ENCODE data around the gene POLR2F.

The POLR2F gene

DNA sequence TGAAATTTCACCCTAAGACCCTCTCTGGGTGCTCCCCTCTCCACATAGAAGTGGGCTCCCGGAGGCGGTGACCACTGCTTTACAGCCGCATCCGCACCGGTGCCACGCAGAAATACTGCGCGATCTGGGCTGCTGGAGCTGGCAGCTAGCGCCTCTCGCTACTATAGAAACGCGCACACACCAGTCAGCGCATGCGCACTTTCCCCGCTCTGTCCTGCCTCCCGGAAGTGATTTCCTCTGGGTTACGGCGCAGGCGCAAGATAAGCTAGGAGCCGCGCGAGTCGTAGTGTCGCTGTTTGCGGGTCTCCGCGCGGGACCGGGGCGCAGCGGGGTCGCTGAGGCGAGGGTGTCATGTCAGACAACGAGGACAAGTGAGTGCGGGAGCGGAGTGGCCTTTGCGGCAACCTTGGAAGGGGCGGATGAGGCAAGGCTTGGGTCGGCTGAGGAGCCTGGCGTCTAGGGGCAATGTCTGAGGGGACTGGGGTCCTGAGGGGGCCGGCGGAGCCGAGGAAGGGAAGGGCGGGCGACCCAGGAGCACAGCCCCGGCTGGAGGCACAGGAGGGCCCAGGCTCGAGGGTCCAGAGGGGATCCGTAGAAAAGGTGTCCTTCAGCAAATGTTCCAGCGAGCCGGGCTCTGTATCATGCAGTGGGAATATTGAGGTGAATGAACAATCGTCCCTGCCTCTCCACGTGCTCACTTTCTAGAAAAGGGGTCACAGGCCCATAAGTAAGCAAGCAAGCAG, at the start of gene POLR2F, which contains the start of gene C22orf23:
TSS of gene POLR2F (plus strand) at position 263 of the 743 bp plus-strand sequence. CDS start at position 352, 89 bp downstream.
TSS of gene C22orf23 (minus strand) at position 165 of the 743 bp plus-strand sequence. CDS start 452 bp downstream, outside the sequence.
- peak; percentile 95 for DNase-seq (ENCODE audit: low spot score)

DNA sequence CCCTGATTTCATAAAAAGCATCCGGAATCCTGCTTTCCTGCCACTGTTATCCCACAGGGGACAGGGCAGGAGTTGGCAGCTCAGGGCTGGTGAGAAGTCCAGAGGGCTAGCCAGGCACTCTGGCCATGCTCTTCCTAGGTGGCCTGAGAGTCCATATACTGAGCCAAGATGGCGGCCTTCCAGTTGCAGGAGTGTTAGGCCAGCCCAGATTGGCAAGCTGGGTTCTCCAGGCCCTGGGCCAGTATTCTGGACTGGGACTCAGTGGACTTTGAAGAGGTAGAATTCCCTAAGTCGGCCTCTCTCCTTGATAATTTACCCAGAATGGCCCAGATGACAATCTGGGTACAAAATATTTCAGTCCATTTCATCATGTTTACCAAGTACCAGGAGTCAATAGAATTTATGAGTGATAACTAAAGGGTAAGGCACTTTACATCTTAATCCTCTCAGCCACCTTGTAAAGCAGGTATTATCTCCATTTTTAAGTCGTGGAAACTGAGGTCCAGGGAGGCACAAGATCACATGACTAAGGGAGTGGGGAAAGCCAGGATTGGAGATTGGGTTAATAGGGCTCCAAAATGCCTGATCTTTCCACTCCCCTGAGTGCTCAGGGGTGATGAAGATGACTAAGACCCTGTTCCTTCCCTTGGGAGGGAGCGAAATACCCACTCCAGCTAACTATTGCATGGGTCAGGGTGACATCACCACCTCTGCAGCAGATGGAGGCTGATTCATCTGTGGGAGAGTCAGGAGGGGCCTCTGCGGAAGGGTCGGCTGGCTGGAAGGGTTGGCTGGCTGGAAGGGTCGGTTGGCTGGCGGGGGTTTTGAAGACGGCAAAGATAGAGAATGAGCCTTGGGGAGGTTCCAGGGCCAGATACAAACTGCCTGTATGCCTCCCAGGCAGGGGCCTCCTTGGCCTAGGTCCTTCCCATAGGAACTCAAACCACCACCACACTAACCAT, 48.6 kb upstream of the POLR2F start:
- DNase-seq (ENCODE audit: low spot score), result no peak

DNA sequence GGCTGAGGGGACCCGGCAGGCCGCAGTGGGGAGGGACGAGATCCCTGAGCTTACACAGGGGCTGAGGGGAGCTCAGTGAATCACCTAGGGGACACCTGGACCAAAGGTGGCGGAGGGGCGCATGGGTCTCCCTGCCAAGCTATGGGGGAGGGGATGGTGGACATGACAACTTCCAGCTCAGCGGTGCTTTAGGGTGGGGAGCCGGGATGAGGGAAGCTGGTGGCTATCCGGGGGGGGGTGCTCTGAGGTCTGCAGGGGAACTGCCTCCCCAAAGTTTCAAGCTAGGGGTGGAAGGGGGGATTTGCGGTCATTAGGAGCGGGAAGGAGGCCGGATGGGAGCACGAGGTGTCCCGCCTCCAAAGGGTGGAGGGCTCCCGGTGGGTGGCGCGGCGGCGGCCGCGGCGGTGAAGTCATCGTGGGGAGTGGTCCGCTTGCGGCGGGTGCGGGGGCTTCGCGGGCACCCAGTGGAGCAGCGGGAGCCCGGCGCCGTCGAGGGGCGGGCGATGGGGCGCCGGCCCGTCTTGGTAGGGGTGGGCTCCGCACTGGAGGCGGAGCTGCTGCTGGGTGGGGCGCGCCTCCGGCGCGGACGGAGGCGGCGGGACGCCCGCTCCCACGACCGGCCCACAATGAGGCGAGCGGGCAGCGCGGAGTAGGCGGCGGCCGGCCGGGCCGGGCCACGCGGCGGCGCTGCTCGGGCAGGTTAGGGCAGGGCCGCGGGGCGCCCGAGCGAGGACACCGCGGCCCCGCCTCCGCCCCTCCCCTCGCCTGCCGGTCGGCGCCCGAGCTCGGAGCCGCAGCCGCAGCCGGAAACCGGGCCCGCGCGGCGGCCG, 47.8 kb upstream of the POLR2F start, which contains the start of gene MICALL1:
TSS of gene MICALL1 (plus strand) at position 764 of the 830 bp plus-strand sequence. CDS start 126 bp downstream, outside the sequence.
- peak; percentile 83 for DNase-seq (ENCODE audit: low spot score)

DNA sequence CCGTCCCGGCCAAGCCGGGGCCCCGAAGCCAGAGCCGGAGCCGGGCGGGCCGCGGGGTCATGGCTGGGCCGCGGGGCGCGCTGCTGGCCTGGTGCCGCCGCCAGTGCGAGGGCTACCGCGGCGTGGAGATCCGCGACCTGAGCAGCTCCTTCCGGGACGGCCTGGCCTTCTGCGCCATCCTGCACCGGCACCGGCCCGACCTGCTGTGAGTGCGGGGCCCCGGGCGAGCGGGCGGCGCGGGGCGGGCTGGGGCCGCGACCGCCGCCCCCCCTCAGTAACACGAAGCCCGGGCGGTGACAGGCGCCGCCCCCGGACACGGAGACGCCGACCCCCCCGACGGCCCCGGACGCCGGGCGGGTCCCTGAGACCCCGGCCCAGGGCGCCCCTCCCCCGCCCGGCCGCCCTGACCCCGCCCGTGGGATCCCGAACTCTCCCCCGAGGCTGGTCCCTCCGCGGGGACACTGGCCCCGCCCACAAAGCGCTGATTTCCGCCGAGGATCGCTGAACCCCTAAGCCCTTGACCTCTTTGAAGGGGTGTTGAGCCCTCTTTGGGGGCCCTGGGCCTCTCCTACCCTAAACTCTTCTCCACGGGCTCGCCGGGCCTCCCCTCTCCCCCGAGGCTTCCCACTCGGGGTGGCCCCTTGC, 47.0 kb upstream of the POLR2F start:
- no peak for DNase-seq (ENCODE audit: low spot score)

DNA sequence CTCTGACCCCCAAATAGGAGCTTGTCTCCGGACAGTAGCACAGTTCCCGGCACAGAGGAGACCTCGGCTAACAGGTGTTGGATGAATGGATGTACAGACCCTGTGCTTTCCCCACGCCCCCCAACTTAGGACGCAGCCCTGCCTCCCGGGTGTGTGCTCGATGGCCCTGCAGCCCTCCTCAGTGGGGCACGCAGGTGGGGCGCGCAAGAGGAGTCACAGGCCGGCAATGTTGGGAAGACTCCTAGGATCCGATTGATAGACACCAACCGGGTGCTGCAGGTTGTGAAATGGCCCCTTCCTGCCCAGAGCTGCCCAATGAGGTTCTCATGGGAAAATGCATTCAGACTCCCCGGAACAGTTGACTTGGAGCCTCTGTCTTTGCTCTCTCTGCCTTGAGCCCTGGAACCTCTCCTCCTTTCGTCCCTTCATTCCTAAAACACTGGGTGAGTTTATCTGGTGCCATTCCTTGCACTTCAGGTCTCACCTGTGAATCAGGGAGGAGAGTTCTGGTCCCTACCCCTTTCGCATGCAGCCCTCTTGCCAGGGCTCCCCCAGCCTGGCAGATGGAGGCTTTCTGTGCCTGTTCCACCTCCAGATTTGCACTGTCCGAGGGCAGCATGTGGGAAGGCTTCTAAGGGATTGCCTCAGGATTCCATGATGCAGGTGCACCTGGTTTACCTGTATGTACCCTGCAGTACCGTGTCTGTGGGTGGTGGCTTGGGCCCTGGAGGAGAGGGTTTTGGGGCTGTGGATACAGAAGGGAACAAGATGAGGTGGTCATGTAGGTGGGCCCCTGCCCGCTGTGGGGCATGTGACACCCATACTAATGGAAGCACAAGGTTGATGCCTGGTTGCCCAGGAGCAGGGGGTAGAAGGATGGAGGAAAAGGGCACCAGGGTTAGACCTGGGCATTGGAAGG, 46.2 kb upstream of the POLR2F start:
- no peak for DNase-seq (ENCODE audit: low spot score)

DNA sequence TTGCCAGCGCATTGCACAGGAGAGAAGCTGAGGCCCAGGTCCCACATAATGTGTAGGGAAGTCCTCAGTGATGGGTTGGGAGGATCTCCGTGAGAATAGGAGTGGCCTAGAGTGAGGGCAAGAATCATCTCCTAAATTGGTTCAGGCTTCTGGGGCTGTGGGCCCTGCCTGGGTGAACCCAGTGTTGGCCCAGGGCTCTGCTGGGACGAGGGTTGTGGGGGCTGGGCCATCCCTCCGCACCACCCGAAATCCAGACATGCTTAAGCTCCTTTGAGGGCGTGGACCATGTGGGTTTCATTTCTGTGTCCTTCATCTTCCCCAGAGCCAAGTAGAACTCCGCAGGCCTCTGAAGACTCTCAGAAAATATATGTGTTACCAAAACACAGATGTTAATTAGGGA, 43.7 kb upstream of the POLR2F start:
- DNase-seq (ENCODE audit: low spot score), result no peak

DNA sequence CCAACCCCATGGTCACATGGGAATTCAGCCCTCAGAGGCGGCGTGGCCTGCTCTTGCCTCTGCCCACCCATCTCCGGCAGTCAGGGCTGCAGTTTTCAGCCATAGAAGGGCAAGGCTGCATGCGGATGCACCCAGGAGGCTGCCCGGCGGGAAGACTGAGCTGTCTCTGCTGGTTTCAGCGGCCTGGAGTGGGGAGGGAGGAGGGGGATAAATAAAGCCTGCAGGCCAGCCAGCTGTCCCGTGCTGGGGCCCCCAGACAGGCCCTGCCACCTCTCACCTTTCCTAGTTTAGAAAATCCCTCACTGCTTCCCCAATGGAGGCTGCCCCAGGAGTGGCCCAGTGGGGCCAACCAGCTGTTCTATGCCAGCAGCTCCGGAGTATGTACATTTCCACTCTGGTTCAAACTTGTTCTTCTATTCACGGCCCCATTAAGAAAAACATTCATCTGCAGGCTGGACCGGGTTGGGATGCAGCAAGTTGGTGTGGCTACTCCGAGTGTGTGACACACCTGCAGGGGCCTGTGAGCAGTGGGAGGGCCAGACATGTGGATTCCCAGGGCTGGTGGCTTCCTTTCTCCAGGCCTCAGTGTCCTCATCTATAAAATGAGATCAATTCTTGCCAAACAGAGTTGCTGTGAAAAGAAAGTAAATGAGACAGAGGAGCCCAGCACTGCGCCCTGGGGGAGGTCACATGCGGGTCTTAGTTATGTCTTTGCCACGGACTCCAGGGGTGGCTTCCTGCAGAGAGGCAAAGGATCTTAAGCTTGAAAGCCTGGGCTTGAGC, 42.4 kb upstream of the POLR2F start:
- no peak for DNase-seq (ENCODE audit: low spot score)

DNA sequence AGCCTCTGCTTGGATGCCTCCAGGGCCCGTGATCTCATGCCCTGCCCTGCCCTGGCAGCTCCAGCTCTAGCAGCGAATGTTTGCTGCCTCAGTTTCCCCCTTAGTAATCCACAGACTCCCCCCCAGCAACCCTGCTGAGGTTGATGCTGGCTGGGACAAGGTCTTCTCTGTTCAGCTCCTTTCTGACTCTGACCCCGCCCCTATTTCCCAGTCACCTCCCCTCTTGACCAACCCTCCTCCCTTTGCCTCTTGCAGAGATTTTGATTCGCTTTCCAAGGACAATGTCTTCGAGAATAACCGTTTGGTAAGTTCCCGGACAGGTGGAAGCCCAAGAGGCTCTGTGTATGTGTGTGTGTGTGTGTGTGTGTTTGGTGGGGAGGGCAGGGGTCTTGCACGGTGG, 41.8 kb upstream of the POLR2F start:
- DNase-seq (ENCODE audit: low spot score), result no peak

DNA sequence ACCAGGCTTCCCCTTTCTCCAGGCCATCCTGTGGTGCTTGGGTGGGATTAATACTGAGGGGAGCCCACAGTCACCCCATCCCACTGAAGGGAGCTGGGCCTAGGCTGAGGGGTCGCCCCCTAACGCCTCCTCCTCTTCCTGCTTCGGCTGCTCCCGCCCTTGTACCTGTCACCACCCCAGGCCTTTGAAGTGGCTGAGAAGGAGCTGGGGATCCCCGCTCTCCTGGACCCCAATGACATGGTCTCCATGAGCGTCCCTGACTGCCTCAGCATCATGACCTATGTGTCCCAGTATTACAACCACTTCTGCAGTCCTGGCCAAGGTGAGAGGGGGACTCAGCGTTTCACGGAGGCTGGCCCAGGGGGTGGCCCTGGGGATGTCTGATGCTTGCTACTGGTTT, 41.3 kb upstream of the POLR2F start:
- DNase-seq (ENCODE audit: low spot score), result no peak

DNA sequence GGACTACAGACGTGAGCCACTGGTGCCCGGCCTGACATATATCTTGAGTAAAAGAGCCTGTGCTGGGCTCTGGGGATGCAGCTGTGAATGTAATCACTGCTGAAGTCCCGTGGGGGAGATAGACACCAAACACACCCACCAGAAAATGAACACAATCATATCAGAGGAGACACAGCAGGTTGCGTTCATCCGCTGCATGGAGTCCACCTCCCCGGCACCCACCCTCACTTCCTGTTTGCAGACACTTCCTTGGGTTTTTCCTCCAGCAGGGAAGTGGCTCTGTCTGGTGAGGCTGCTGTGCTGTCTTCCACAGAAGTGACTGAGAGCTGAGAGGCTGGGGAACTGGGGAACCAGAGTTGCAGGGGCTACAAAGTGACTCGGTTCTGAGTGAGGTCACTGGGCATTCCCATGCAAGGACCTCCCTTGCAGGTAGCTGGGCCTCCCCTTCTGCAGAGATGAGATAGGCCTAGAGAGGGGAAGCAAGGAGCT, 40.2 kb upstream of the POLR2F start:
- DNase-seq (ENCODE audit: low spot score), result no peak

DNA sequence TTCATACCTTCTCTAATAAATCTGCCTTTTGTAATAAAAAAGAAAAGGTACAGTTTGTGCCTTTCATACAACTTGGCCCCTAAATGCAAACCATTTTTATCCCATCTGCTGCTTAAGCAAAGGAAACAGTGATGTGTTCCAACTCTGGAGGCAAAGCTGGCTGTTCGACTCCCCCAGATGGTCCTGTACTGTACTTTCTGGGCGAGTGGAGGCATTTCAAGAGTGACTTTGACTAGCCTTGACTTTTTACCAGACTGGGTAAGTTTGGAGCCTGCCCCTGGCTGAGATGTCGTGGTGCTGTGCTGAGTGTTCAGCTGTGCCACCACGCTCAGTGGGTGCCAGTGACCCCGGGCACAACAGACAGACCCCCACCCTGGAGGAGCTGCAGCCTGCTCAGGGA, 37.2 kb upstream of the POLR2F start:
- DNase-seq (ENCODE audit: low spot score), result no peak

DNA sequence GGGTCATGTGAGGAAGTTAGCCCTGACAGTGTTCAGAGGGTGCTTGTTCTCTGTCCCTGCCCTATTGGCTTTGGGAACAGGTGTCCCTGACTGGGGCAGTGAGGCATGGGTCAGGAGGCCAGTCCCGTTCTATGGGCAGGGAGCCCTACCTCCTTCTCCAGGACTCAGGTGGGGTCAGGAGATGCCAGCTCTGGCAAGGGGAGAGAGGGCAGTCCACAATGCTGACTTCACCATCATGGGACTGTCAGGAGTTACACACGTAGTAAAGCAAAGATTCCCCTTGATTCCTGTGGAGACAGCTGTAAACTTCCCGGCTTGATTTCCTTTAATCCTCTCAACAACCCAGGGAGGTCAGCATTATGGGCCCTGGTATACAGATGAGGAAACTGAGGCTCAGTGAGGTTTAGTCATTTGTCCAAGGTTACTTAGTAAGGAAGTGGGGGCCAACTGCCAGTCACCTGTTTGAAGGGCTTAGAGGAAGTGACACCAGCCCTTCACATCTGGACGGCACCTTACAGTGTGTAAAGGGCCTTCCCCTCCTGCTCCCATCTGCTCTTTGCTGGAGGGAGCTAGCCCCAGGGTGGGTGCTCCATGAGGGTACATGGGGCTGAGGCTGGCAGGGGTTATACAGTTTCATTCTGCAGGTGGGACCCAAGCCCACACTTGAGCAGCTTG, 35.5 kb upstream of the POLR2F start:
- DNase-seq (ENCODE audit: low spot score), result peak; percentile 34

DNA sequence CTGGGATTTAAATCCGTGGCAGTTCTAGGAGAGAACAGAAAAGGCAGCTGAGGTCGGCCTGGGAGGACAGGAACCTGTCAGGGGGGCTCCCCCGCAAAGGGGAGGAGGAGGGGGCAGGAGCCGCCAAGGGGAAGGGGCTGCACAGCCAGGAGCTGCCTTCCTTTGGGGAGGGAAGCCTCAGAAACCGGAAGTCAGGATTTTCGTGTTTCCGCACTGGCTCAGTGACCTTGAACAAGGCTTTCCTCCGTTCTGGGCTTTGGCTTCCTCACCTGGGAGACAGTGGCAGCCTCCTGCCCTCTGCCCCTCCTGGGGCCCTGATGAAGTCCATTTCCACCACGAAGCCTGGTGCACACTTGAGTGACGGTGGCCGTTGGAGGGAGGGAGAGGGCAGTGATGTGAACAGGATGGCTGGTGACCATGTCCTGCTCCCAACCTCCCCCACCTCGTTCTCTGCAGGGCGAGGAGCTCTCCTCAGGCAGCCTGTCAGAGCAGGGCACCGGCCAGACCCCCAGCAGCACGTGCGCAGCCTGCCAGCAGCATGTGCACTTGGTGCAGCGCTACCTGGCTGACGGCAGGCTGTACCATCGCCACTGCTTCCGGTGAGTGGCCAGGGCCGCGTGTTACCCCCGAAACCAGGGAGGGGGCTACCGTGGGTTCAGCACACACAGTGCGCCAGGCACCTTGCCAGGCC, 34.8 kb upstream of the POLR2F start:
- DNase-seq (ENCODE audit: low spot score), result peak; percentile 42

DNA sequence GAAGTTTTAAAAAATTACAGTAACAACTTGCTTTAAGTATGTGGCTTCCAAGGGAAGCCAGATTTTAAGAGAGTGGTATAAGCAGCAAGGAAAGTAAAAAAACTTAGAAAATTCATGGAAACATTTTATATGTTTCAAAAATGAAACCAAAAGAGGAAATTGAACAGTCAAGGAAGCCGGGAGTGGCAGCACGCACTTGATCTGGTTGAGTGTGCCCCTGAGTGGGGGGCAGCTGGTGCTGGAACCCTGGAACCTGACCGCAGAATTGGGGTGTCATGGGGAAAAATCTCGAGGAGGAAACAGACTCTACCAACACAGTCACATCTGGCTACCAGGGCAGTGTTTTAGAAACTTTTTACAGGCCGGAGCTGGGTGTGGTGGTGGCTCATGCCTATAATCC, 33.4 kb upstream of the POLR2F start:
- no peak for DNase-seq (ENCODE audit: low spot score)

DNA sequence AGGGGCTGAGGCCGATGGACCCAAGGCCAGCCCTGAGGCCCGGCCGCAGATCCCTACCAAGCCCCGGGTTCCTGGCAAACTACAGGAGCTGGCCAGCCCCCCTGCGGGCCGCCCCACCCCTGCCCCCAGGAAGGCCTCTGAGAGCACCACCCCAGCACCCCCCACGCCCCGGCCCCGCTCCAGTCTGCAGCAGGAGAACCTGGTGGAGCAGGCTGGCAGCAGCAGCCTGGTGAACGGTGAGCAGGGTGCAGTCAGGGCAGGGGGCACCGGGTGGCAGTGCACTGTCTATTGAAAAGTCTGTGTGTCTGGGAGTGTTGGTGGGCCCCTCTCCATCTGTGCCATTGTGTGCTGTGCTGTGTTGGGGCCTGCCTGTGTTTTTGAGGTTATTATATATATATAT, 31.3 kb upstream of the POLR2F start:
- no peak for DNase-seq (ENCODE audit: low spot score)

DNA sequence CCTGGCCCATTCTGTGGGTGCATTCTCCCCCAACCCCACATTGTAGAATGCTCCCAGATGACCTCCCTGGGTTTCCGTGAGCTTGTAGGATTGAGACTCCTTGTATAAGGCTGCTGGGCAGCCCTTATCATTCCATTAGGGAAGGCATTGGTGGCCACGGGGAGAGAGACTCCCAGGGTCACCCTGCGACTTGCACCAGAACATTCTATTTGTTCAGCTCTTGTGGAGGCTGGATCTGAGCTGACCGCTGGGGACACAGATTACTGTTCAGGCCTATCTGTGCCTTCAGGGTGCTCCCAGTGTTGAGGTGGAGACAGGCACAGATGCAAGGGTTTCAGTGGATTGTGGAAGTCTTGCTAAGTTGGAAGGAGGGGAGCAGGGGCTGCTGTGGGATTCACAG, 29.6 kb upstream of the POLR2F start:
- DNase-seq (ENCODE audit: low spot score), result no peak

DNA sequence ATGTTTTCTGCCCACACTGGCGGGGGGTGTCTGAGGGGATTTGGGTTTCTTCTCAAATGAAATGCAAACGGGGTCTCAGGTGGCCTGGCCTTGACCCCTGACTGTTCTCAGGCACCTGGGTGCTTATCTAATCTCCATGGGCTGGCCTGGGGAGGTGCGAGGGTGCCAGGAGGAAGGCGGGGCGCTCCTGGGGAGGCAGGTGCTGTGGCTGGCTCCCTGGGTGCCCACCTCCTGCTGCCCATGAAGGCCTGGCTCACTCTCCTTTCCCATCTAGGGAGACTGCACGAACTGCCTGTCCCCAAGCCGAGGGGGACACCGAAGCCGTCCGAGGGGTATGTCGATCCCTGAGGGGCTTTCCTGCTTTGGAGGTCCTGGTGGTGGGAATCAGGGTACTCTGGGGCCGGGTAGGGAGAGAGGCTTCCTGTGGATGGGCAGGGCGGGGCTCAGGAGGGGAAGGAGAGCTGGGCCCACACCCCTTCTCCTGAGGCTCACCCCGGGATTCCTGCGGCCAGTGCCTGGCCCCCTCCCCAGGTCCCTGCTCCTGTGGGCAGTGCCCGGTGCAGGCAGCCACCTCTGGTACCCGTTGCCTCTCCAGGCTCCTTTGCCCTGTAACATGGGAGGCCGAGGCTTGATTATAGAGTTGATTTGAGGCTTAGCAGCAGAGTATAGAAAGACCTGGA, 29.0 kb upstream of the POLR2F start:
- no peak for DNase-seq (ENCODE audit: low spot score)

DNA sequence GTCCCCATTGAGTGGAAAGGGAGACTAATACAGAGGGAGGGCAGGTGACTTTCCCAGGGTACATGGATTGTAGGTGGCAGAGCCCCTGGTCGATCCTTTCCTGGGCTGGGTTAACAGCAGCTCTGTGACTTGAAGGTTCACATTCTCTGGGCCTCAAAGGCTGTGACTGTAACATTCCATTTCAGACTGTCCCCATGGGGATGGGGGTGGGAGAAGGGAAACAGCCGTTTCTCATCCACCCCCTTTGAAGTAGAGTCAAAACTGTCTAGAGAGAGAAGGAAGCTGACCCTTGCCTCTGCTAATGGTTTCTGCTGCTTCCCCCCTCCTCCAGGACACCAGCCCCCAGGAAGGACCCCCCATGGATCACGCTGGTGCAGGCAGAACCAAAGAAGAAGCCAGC, 28.2 kb upstream of the POLR2F start:
- DNase-seq (ENCODE audit: low spot score), result no peak

Measured in left forelimb (tissue), 1 donor.